ENCODE measurements around the gene GADL1. TPM values are rescaled to one million over a fixed set of nuclear protein-coding genes. Genes with fewer than 3 reads are reported as not detected.
A peak's percentile ranks its signal among the peaks of the same experiment; 100 is the strongest.

Gene GADL1
- total RNA-seq, 1 donor, result not detected

GRCh38 chr3:30933478-30934207 lies 39.2 kb upstream of the GADL1 start:
- DNase-seq (ENCODE audit: low read depth), result no peak
- no peak overlapping the region for H3K4me3 ChIP-seq (ENCODE audit: low read depth, low read length)
- no peak for TF ChIP-seq CTCF (IDR thresholded peaks at IDR 0.05; ENCODE audit: insufficient read depth, low read depth, low read length)

- H3K4me3 ChIP-seq (ENCODE audit: low read depth, low read length), result no peak overlapping the region
- no peak for DNase-seq (ENCODE audit: low read depth)
- no peak for TF ChIP-seq CTCF (IDR thresholded peaks at IDR 0.05; ENCODE audit: insufficient read depth, low read depth, low read length)
These were observed 38.1 kb upstream of the GADL1 start for GRCh38 chr3:30932513-30933098.

DNA sequence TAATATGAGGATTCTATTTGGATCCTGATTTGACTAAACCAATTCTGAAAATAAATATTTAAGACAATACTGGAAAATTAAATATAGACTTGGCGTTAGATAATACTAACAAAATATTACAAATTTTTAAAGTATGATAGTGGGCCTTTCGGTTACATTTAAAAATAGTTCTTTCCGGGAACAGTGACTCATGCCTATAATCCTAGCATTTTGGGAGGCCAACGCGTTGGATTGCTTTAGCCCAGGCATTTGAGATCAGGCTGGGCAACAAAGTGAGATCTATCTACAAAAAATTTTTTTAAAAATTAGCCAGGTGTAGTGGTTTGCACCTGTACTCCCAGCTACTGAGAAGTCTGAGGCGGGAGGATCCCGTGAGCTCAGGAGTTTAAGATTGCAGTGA lies 30.3 kb upstream of the GADL1 start:
- DNase-seq (ENCODE audit: low read depth), result peak; percentile 5
- no peak for TF ChIP-seq CTCF (IDR thresholded peaks at IDR 0.05; ENCODE audit: insufficient read depth, low read depth, low read length)
- no peak overlapping the region for H3K4me3 ChIP-seq (ENCODE audit: low read depth, low read length)

- no peak overlapping the region for H3K4me3 ChIP-seq (ENCODE audit: low read depth, low read length)
- no peak for TF ChIP-seq CTCF (IDR thresholded peaks at IDR 0.05; ENCODE audit: insufficient read depth, low read depth, low read length)
- no peak for DNase-seq (ENCODE audit: low read depth)
These were observed 25.1 kb upstream of the GADL1 start for GRCh38 chr3:30919564-30919963.

GRCh38 chr3:30918761-30919160 lies 24.3 kb upstream of the GADL1 start:
- no peak overlapping the region for H3K4me3 ChIP-seq (ENCODE audit: low read depth, low read length)
- TF ChIP-seq CTCF (IDR thresholded peaks at IDR 0.05; ENCODE audit: insufficient read depth, low read depth, low read length), result no peak
- no peak for DNase-seq (ENCODE audit: low read depth)

DNA sequence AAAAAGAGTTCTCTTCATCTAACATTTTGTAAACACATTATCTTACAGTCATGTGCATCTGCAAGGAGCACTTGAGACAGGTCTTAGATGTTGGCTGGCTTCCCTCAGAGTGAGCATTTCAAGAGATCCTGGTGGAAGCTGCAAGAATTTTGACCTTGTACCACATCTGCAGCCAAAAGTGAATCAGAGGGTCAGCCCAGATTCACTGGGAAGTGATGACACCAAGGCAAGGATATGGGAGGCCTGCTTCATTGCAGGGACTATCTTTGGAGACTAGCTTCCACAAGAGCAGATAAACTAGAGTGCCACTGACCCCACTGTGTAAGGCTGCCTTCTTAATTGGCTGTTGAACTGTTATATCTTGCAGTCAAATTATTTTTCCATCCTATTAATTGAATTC lies 21.3 kb upstream of the GADL1 start:
- DNase-seq (ENCODE audit: low read depth), result no peak
- no peak for TF ChIP-seq CTCF (IDR thresholded peaks at IDR 0.05; ENCODE audit: insufficient read depth, low read depth, low read length)
- no peak overlapping the region for H3K4me3 ChIP-seq (ENCODE audit: low read depth, low read length)
